CD4-positive, alpha-beta T cell treated with Interleukin-15 for 4 hours (primary cell): ENCODE results near the gene NUP98.
"Not testable (repeated sequence)": the region's sequence is repeated elsewhere in the genome, so short reads cannot be mapped to it uniquely, and the experiment has no call there.

Experiments used
- DNase-seq: peaks from one replicate; pipeline ENCODE4 v3.0.0-alpha.2; 2020; ENCODE audit warnings: low spot score

NUP98 gene

GRCh38 chr11:3799143-3799542 is 1.8 kb upstream of the NUP98 start:
- no peak for DNase-seq

GRCh38 chr11:3796801-3797328 is 489 bp downstream of the NUP98 start:
- no peak for DNase-seq

GRCh38 chr11:3796346-3796745 is 1.0 kb downstream of the NUP98 start:
- no peak for DNase-seq

- no peak for DNase-seq
Observed at GRCh38 chr11:3796002-3796311, 1.4 kb downstream of the NUP98 start.

DNA sequence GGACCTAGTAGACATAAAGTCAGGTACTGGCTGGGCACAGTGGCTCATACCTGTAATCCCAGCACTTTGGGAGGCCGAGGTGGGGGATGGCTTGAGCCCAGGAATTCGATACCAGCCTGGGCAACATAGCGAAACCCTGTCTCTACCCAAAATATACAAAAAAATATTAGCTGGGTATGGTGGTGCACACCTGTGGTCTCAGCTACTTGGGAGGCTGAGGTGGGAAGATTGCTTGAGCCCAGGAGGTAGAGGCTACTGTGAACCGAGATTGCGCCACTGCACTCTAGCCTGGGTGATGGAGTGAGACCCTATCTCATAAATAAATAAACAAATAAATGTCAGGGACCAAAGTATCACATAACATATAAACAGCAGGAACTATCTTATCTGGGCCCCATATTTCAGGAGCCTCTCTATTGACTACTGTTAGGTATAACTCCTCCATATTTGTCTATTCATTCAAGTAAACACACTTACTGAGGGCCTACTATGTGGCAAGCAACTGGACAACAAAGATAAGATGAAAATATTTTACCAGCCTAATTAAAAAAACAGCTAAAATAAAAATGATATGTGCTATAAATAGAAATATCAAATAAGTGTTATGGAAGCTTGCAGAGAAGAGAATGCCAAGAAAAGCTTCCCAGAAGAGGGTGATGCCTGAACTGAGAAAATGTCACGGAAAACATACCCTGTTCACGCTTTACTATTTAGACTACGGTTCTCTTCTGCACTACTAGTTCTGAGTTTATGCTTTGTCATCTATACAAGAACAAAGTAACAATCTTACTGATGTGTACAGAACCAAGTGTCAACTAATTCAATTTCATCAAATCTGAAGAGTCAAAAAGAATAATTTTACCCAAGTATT is 2.0 kb downstream of the NUP98 start:
- DNase-seq: no peak

GRCh38 chr11:3794387-3794786 is 3.0 kb downstream of the NUP98 start:
- DNase-seq: not testable (repeated sequence)

DNA sequence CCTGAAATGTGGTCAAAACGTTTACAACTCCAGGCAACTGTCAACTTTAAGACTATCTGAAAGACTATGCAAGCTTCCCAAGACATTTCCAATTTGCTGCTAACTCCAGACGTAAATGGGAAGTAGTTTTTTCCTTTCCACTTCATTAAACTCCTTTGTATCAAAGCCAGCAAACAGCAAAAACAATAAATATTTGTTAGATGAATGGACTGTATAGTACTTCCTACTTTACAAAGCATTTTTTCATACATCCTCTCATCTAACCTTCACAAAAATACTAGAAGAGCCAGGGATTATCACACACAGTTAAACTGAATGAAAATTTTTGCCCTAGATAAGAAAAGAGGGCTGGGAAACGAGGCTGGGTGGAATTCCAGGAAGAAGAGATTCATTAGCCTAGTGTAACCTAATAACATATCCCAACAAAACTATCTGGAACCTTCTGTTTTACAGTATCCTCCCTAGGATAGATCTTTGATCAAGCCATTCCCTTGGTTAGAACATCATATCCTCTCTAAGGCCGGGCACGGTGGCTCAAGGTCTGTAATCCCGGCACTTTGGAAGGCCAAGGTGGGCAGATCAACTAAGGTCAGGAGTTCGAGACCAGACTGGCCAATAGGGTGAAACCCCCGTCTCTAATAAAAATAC is 10.4 kb downstream of the NUP98 start:
- no peak for DNase-seq

- no peak for DNase-seq
Observed at GRCh38 chr11:3783611-3784010, 13.7 kb downstream of the NUP98 start.

DNA sequence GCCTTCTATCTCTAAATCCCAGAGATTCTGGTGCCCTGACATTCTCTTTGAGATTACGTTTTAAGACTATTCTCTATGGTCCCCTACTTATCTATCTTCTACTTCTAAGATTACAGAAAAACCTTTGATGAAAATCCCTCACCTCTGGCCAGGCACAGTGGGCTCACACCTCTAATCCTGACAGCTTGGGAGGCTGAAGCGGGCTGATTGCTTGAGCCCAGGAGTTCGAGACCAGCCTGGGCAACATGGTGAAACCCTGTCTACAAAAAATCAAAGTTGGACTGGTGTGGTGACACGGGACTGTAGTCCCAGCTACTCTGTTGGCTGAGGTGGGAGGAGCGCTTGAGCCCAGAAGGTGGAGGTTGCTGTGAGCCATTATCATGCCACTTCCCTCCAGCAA is 14.4 kb downstream of the NUP98 start:
- DNase-seq: no peak

DNA sequence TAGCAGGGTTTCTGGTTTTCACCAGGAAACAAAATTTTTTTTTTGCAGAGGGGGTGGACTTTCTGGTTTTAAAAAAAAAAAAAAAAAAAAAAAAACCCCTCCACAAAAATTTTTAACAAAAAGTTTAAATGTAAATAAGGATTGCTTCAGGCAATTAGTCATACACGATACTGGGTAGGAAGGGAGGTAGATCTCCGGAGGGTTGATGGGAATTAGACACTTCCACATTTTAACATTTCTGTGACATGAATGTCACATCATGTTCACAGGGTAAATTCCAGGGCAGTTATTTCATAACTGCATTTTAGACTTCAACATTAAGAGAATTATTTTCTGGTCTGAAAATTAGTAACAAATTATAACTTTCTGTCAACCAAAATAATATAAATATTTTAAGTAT is 15.9 kb downstream of the NUP98 start:
- DNase-seq: no peak

GRCh38 chr11:3775736-3776406 is 21.5 kb downstream of the NUP98 start:
- no peak for DNase-seq

DNA sequence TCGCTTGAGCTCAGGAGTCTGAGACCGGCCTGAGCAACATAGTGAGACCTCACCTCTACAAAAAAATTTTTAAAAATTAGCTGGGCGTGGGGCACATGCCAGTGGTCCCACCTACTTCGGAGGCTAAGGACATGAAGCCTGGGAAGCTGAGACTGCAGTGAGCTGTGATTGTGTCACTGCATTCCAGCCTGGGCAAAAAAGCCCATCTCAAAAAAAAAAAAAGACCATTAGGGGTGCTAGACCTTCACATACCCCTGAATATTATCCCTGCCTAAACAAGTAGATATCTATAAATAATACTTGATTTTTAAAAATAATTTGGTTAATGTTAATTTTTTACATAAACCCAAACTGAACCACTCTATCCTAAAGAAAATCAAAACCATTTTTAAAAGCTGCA is 24.2 kb downstream of the NUP98 start:
- no peak for DNase-seq

DNA sequence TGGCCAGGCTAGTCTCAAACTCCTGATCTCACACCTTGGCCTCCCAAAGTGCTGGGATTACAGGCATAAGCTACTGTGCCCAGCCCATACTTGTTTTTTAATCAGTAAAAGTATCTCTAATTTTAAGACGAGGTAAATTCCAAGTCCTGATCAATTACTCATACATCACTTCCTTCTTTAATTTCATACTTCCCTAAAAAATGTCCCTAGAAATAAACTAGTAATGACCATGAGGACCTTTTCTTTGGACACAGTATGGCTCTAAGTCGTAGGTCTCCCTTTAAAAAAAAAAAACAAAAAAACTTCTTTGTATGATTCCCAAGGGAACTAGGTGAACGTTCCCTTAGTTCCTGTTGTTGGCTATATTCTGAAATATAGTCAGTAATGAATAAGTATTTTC is 29.8 kb downstream of the NUP98 start:
- no peak for DNase-seq

- not testable (repeated sequence) for DNase-seq
Observed at GRCh38 chr11:3766836-3767235, 30.5 kb downstream of the NUP98 start.

DNA sequence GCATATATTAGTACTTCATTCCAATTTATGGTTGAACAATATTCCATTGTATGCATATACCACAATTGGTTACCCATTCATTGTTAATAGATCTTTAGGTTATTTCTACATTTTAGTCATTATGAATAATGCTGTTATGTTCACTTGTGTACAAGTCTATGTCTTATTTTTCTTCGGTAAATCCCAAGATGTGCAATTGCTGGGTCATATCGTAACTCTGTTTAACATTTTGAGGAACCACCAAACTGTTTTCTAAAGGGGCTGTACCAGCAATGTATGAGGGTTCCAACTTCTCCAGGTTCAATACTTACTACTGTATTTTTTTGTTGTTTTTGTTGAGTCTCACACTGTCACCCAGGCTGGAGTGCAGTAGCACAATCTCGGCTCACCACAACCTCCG is 33.1 kb downstream of the NUP98 start:
- no peak for DNase-seq

DNA sequence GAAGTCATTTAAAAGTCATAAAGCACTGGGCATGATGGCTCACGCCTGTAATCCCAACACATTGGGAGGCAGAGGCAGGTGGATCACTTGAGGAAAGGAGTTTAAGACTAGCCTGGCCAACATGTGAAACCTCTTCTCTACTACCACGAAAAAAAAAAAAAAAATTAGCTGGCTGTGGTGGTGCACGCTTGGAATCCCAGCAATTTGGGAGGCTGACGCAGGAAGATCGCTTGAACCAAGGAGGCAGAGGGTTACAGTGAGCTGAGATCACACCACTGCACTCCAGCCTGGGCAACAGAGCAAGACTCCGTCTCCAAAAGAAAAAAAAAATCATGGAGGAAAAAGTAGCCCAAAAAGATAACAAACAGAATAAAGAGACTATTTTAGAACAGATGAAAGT is 42.2 kb downstream of the NUP98 start:
- DNase-seq: no peak

GRCh38 chr11:3753110-3753509 is 44.2 kb downstream of the NUP98 start:
- DNase-seq: no peak

DNA sequence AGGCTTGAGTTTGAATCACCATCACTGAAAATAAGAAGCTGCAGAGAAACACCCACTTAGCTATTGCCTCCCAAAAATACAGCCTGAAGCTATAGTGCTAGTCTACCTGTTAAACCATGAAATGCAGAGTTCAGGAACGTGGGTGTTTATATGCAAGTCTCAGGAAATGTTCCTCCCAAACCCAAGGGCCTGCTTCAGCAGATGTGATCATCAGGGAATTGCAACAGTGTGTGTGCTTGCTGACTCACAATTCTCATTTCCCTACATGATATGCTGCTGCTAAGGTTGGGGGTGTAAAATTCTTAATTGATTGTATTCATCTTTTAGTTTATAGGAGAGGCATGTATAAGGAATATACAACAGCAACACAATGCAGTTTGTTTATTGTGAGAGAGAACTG is 49.6 kb downstream of the NUP98 start:
- no peak for DNase-seq

DNA sequence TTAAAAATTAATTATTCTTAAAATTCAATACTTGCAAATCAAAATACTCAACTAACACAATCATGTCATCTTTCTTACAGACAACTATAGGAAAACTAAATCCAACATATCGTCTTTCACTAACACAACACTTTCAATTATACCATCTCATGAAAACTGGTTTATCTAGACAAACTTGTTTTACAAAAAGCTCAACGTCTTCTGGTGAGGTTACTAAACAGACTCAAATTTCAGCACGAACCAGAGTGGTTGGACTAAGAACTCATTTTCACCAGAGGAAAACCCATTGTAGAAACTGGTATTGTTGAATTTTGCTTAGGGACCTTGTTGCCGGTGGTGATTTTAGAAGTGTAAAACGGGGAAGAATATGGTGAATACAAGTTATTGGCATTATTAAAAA is 52.2 kb downstream of the NUP98 start:
- no peak for DNase-seq

- no peak for DNase-seq
Observed at GRCh38 chr11:3738723-3739122, 58.6 kb downstream of the NUP98 start.

- DNase-seq: no peak
Observed at GRCh38 chr11:3738241-3738640, 59.1 kb downstream of the NUP98 start.

DNA sequence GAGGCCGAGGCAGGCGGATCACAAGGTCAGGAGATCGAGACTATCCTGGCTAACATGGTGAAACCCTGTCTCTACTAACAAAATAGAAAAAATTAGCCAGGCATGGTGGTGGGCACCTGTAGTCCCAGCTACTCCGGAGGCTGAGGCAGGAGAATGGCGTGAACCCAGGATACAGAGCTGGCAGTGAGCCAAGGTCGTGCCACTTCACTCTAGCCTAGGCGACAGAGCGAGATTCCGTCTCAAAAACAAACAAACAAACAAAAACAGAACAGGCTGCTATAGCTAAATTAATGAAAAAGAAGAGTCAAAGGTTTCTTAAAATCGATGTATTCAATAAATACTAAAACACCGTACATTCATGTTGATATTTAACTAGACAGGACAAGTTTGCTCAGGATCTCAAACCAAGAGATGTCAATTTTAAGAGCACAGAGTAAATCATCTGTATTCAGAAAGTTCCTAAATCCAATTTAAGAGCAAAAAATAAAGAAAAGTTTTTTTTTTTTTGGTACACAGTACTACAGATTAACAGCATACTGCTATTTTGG is 59.9 kb downstream of the NUP98 start:
- no peak for DNase-seq

DNA sequence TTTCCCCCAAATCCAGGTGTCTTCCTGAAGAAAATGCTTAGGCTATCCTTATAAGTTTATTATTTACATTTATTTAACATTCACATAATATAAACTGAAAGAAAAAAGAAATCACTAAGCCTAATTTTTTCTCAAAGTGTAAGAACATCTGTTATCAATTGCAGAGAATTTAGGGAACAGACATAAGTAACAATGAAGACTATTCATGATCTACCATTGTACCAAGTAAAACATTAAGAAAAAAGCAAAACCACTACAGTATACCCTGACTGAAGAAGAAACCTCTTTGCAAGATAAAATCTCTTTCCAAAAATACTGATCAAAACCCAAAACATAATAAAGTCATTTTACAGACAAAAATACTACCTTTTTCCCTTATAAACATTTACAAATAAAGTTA is 60.5 kb downstream of the NUP98 start:
- no peak for DNase-seq
